Ramos (cell line): Measurements from ENCODE around the gene MARS1.

Experiments used
- in situ Hi-C: fragments of 300-500 bp; cut with MboI; formaldehyde crosslinking; loops from one replicate; pipeline ENCODE4 v1.14.3; 2022; ENCODE audit warnings: low sequenced_read_pairs; ENCODE audit not compliant: unreplicated experiment

The MARS1 gene

DNA sequence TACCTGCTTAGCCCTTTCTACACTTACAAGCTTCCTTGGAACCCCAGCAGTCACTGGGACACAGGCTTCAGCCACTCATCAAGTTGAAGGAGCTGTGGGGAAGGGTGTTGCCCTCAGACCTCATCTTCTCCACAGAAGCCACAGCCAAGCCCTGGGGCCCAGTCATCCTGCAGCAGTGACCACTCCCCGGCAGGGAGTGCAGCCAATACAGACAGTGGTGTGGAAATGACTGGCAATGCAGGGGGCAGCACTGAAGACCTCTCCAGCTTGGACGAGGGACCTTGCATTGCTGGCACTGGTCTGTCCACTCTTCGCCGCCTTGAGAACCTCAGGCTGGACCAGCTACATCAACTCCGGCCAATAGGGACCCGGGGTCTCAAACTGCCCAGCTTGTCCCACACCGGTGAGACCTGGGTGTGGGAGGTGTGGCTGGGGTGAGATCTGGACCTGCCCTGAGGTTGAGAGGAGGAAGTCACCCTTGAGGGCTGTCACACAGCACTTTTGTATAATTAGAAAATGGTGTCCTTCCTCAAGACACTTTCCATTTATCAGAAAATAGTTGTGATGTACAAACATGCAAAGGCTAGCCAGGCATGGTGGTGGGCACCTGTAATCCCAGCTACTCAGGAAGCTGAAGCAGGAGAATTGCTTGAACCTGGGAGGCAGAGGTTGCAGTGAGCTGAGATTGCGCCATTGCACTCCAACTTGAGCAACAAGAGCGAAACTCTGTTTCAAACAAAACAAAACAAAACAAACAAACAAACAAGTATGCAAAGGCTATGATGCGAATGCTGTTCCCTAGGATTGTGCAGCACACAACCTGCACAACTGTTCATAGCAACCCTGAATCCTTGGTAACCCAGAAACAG is 18.3 kb upstream of the MARS1 start:
- in situ Hi-C loops: loop anchor here (25.0 kb wide), 1 partner anchor 232 kb away; the partner anchor contains the start of gene SHMT2

DNA sequence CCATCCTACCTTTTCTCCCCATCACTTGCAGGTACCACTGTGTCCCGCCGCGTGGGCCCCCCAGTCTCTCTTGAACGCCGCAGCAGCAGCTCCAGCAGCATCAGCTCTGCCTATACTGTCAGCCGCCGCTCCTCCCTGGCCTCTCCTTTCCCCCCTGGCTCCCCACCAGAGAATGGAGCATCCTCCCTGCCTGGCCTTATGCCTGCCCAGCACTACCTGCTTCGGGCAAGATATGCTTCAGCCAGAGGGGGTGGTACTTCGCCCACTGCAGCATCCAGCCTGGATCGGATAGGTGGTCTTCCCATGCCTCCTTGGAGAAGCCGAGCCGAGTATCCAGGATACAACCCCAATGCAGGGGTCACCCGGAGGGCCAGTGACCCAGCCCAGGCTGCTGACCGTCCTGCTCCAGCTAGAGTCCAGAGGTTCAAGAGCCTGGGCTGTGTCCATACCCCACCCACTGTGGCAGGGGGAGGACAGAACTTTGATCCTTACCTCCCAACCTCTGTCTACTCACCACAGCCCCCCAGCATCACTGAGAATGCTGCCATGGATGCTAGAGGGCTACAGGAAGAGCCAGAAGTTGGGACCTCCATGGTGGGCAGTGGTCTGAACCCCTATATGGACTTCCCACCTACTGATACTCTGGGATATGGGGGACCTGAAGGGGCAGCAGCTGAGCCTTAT is 17.4 kb upstream of the MARS1 start:
- in situ Hi-C loops: loop anchor here (25.0 kb wide), 1 partner anchor 233 kb away; the partner anchor contains the start of gene SHMT2

DNA sequence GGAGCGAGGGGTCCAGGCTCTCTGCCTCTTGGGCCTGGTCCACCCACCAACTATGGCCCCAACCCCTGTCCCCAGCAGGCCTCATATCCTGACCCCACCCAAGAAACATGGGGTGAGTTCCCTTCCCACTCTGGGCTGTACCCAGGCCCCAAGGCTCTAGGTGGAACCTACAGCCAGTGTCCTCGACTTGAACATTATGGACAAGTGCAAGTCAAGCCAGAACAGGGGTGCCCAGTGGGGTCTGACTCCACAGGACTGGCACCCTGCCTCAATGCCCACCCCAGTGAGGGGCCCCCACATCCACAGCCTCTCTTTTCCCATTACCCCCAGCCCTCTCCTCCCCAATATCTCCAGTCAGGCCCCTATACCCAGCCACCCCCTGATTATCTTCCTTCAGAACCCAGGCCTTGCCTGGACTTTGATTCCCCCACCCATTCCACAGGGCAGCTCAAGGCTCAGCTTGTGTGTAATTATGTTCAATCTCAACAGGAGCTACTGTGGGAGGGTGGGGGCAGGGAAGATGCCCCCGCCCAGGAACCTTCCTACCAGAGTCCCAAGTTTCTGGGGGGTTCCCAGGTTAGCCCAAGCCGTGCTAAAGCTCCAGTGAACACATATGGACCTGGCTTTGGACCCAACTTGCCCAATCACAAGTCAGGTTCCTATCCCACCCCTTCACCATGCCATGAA is 16.8 kb upstream of the MARS1 start:
- in situ Hi-C loops: loop anchor here (25.0 kb wide), 1 partner anchor 234 kb away; the partner anchor contains the start of gene SHMT2

DNA sequence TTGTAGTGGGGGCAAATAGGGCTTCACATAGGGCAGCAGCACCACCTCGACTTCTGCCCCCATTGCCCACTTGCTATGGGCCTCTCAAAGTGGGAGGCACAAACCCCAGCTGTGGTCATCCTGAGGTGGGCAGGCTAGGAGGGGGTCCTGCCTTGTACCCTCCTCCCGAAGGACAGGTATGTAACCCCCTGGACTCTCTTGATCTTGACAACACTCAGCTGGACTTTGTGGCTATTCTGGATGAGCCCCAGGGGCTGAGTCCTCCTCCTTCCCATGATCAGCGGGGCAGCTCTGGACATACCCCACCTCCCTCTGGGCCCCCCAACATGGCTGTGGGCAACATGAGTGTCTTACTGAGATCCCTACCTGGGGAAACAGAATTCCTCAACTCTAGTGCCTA is 16.2 kb upstream of the MARS1 start:
- in situ Hi-C loops: loop anchor here (25.0 kb wide), 1 partner anchor 234 kb away; the partner anchor contains the start of gene SHMT2

DNA sequence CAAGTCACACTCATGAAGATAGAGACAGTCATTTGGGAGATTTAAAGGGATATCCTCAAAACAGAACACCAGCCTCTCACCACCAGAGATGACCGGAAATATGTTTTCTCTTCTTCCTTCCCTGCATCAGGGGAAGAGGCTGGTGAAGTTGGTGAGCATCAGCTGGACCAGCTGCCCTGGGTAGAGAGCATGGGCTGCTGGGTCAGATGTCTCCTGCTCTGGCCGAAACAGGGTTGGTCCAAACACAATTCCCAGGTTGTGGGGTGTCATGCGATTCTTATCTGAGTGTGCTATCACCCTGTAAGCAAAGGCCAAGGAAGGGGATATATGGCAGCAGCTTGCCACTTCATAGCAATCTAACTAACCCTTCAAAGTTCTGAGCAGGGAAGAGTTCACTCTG is 15.5 kb upstream of the MARS1 start:
- in situ Hi-C loops: loop anchor here (25.0 kb wide), 1 partner anchor 235 kb away; the partner anchor contains the start of gene SHMT2

DNA sequence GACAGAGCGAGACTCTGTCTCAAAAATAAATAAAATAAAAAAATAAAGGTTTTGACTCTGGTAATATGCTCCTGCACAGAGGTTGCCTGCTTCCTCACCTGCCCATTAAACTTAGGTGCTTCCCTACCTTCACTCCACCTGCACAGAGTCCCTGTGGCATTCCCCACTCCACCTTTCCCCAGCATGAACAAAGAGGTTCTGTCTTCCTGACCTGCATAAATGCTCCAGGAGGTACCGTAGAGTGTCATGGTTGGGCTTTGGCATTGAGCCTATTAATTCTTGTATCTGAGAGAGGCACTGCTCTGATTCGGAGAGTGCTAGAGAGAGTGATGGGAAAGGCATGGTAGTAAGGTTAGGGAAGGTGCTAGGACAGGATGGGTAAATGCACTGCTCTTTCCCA is 14.5 kb upstream of the MARS1 start:
- in situ Hi-C loops: loop anchor here (25.0 kb wide), 1 partner anchor 236 kb away; the partner anchor contains the start of gene SHMT2

DNA sequence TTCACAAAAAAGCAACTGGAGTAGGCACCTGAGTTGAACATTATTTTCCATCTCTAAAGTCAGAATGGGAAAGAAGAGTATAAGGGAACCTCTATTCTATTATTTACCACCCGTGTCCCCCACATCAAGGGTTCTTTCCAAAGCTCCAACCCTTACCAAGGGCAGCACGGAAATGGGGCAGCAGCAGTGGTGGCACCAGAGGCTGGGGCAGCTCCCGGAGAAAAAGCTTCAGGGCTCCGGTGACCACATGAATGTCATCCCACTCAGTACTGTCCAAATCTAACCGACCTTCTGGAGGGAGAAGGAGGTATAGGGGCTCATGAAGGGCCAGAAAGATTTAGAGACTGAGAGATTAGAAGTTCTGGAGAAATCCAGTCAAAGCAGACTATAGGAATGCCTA is 14.0 kb upstream of the MARS1 start:
- in situ Hi-C loops: loop anchor here (25.0 kb wide), 1 partner anchor 237 kb away; the partner anchor contains the start of gene SHMT2

DNA sequence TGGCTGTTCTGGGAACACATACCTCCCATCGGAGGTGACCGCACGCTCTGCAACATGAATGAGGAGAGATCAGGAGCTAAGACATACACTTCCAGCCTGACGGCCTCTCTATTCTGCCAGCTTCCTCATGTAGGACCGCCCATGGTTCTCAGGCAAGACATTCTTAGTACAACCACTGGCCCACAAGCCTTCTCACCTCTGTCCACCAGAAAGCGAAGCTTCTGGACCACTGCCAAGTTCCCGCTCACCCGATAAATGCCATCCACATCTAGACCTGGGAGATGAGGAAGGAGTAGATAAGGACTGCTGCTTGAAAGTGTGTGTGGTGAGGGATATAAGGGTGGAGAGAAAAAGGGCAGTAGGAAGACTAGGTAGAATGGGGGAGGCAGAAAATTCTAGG is 13.4 kb upstream of the MARS1 start:
- in situ Hi-C loops: loop anchor here (25.0 kb wide), 1 partner anchor 237 kb away; the partner anchor contains the start of gene SHMT2

DNA sequence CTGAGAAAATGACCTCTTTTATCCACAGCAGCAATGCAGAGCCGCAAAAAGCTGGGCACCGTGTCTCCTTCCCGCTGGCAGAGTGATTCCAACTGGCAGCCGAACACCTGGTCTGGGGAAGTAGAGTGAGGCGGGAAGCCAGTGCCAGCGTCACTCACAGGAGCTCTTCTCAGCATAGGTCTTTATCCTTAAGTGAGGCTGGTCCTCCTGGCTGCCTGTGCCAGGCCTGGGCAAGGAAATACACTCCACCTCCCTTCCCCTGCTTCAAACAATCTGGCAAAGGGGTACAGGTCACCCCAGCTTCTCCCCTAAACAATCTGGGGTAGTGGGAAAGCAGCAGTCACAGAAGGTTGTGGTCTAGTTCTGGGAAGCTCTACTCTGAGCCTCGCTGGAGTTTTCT is 13.0 kb upstream of the MARS1 start:
- in situ Hi-C loops: loop anchor here (25.0 kb wide), 1 partner anchor 238 kb away; the partner anchor contains the start of gene SHMT2

DNA sequence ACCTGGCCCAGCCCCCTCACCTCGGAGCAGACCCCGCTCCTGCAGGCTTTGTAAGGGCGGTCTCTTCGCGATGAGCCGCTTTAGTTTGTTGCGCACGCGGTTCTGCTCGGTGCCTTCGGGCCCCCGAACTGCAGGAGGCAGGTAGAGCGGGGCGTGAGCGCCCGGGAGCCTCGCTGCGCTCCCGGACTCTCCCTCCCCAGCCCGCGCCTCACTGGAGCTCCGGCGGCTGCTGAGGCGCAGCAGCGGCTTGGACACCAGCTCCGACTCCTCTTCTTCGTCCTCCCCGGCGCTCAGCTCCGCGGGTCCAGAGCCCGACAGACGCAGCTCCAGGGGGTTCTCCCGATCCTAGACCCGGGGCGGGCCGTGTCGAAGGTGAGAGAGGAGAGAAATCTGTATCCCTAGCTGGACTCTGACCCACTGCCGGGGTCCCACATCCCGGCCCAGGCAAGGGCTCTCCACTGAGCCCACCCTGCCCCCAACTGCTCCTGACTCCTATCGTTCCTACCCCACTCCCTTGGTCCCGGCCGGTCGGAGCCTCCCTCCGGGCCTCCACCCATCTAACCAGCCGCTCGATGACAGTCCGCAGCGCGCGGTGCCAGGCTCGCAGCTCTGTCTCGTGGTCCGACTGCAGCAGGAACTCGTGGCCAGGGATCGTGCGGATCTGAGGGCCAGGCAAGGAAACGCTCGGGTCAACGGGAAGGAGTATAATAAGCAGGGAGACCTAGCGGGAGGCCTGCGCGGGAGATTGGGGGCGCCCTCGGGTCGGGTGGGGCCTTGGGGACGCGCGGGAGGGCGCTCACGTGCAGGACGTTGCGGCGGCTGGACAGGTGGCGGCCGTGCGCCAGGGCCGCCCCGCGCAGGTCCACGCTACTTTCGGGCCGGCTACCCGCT is 12.4 kb upstream of the MARS1 start:
- in situ Hi-C loops: no loop called here

DNA sequence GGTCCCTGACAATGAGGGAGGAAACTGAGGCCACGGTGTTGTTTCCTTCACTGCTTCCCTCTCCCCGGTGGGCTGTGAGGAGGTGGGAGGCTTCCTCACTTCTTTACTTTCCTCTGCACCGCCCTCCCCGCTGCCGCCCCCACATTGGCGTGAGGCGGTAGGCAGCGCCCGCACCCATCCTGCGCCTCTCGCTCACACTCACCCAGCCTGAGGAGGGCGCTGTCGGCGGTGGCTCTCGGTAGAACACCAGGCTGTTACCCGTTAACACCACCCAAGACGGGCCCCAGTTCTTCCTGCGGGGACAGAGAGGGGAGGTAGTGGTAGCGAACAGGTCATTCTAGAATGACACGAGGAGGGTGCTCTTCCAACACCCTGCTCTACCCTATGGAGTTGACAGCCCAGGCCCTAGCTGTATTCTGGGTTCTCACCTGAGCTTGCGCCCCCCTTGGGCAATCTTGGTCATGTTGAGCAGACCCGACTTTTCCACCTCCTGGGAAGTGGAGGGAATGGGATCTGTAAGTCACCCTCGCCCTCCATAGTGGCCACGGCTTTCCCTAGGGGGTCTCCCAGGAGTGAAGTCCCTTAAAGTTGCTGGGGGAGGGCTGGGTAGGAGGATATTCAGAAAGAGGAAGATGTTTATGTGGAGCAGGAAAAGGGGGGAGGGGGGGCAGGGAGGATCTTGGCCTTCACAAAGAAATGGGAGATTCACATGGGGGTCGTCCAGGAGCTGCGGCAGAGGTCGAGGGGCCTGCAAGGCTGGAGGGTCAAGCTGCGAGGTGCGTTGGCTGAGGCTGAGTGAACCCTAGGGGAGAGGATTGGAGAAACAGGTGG is 11.5 kb upstream of the MARS1 start:
- in situ Hi-C loops: no loop called here

DNA sequence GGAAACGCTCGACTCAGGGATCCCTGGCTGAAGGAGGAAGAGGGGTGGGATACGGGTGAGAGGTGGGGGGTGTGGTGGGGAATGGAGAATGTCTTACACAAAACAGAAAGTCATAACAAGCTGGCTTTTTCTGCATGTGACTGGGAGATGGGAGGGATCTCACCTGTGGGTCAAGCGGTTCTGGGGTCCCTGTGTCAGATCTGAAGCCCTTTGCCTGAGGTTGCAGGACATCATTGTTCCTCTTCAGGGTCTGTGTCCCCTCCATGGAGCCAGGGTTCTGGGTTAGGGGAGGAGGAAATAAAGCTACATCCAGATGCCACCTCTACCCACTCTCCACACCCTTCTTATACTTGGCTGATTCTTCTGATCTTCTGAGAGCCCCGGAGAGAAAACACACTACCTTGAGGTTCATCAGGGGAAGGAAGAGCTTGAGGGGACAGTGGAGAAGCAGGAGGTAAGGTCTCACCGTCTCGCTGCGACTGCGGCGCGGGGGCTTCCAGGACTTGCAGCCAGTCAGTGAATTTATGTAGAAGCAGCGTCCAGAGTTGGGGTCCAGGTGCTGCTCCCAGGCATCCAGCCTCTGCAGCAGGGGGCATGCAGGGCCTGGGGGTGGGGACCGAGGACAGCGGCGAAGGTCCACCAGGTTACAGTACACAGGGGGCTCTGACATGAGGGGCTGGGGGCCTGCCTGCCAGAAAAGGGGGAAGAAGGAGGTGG is 10.7 kb upstream of the MARS1 start:
- in situ Hi-C loops: no loop called here

DNA sequence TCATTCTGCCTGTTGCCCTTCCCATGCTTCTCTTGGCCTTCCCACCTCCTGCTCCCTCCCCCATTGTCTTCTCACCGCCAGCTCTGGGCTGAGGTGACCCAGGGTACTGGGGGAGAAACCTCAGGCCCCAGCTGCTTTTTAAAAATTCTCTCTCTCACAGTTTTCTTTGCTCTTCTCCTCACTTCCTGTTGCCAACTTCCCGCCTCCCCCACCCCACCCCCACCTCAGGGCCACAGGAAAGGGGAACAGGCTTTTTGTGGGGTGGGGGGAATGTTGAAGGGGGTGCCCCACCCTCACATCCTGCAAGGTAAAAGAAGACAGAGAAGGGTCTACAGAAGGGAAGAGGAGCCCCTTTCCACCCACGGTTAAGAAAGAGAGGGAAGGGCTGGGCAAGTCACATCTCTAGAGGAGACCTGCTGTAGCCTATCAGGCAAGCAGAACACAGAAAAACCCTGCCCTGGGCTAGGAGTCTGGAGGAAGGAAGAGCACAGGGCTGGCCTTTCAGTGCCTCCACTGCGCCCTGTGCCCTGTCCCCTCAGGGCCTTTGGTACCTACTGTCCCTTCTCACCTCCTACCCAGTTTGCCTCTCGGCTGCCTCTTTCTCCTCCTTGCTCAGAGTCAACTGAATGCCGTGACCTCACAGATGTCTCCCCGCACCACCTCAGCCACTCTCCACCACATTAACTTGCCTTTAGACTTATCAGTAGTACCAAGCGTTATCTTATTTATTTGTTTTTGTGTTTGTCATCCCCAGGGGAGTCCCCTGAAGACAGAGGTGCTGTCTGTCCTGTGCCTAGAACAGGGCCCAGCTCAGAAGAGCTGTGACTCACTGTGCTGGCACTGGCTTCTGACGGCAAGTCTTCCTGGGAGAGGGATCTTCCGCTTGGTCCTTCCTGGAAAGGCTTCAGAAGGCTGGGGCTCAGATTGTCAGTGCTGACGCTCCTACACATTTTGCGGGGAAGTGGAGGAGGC is 9.9 kb upstream of the MARS1 start:
- in situ Hi-C loops: no loop called here

DNA sequence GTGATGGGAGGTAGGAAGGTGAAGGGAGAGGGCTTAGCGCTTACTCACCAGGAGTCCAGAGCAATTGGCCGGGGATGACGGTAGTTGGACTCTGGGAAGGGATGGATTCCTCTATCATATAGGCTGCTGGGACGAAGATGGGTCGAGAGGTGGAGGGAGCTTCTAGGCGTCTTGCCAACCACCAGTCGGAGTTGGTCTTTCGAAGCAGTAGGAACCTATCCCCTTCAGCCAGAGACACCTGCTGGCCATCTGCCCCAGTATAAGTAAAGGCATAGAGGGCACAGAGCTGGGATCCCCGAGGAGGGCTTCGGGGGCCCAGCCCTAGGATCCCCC is 8.9 kb upstream of the MARS1 start:
- in situ Hi-C loops: no loop called here

DNA sequence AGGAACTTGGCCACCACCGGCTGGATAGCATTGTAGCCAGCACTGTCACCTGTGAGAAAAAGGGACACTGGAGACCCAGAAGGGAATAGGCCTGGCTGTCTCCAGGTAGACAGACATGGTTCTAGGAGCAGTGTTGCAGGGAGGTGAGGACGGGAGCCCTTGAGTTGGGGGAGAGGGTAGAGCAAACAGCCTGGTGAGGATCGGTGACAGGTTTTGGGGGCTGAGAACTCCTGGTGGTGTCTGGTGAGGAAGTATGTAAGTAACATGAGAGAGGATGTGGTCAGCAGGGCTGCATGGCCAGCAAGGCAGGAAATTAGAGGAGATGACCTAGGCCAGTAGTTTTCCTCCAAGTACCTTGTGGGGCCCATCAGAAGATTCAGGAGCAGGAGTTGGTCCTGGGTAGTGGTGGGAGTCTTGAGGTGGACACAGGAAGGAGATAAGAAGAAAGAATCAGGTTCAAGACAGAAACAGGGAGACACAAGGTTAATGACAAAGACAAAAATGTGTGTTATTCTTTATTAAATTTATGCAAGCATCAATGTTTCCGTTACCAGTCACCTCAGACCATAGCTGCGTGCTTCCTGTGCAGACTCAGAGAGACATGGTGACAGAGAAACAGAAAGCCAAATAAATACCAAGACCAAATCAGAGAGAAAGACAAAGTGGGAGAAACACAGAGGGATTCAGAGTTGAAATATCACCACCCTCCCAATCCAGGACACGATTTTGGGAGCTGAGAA is 8.3 kb upstream of the MARS1 start, which contains the start of gene ARHGAP9:
Gene ARHGAP9 (minus strand): TSS at position 491 of the 740 bp plus-strand sequence. CDS start 460 bp downstream, at position 31.
- in situ Hi-C loops: no loop called here

DNA sequence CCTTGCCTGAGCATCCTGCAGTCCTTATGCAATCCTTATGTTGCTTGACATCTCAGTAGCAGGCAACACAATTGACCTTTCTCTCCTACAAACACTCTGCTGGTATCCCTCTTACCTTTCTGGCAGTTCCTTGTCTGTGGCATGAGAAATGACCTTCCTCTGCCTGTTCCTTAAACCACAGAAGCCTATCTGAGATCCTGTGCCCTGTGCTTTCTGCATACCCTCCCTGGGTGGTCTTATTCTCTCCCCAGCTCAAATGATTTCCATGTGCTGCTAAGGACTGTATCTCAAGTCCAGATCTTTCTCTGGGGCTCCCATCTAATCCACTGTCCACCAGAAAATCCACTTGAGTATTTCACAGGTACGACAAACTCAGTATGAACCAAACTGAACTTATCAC is 6.2 kb upstream of the MARS1 start:
- in situ Hi-C loops: no loop called here
